Measurements from ENCODE around the gene POMGNT1. TPM values are rescaled to one million over a fixed set of nuclear protein-coding genes. Genes with fewer than 3 reads are reported as not detected.
A peak's percentile ranks its signal among the peaks of the same experiment; 100 is the strongest.

The POMGNT1 gene
- total RNA-seq, 1 experiment from 2014 or later, result 85.4 TPM

- Mint-ChIP-seq H3K4me3 (ENCODE audit: unreplicated experiment) (no peak overlapping the region), H3K27me3 (ENCODE audit: insufficient read depth, unreplicated experiment) (no peaks in the 10 kb centered on the region), H3K9me3 (ENCODE audit: unreplicated experiment) (no peaks in the 10 kb centered on the region), H3K4me1 (ENCODE audit: insufficient read depth, unreplicated experiment) (peaks cover 28% of the 10 kb centered on the region), H3K36me3 (ENCODE audit: insufficient read depth, unreplicated experiment) (peaks cover 9% of the 10 kb centered on the region), H3K27ac (ENCODE audit: low read depth, unreplicated experiment) (no peak overlapping the region)
- POLR2A ChIA-PET, result interaction anchor here (0.7 to 2.0 kb wide), 4 partner anchors 9 to 26 kb away, joined by 3 to 6 read pairs (median 4); partner anchors contain the start of gene POMGNT1
- no peak for TF ChIP-seq CTCF (IDR thresholded peaks at IDR 0.05; ENCODE audit: unreplicated experiment)
- no peak for DNase-seq (ENCODE audit: unreplicated experiment)
- CTCF ChIA-PET, result interaction anchor here (0.6 to 3.9 kb wide), 4 partner anchors 12 to 1392 kb away, joined by 3 to 31 read pairs (median 6); no protein-coding TSS in a partner anchor
- no TSS peak for BruUV-seq (replicated peaks)
- intact Hi-C loops (cut with micrococcal nuclease), result no loop called here
Observed at GRCh38 chr1:46206399-46206798, 8.2 kb upstream of the POMGNT1 start.

- intact Hi-C loops (cut with micrococcal nuclease), result no loop called here
- H3K4me3 Mint-ChIP-seq (ENCODE audit: unreplicated experiment), result no peak overlapping the region
- no peaks in the 10 kb centered on the region for H3K27me3 Mint-ChIP-seq (ENCODE audit: insufficient read depth, unreplicated experiment)
- no peak for TF ChIP-seq CTCF (IDR thresholded peaks at IDR 0.05; ENCODE audit: unreplicated experiment)
- no TSS peak for BruUV-seq (replicated peaks)
- peaks cover 9% of the 10 kb centered on the region for H3K36me3 Mint-ChIP-seq (ENCODE audit: insufficient read depth, unreplicated experiment)
- POLR2A ChIA-PET, result interaction anchor here (0.7 to 2.0 kb wide), 3 partner anchors 8 to 25 kb away, joined by 3 to 6 read pairs (median 4); partner anchors contain the start of gene POMGNT1
- H3K27ac Mint-ChIP-seq (ENCODE audit: low read depth, unreplicated experiment), result no peak overlapping the region
- no peaks in the 10 kb centered on the region for H3K9me3 Mint-ChIP-seq (ENCODE audit: unreplicated experiment)
- H3K4me1 Mint-ChIP-seq (ENCODE audit: insufficient read depth, unreplicated experiment), result peaks cover 28% of the 10 kb centered on the region
- CTCF ChIA-PET, result interaction anchor here (1.5 to 3.9 kb wide), 3 partner anchors 13 to 25 kb away, joined by 6 to 31 read pairs (median 6); no protein-coding TSS in a partner anchor
- DNase-seq (ENCODE audit: unreplicated experiment), result no peak
Observed at GRCh38 chr1:46205791-46206190, 7.6 kb upstream of the POMGNT1 start.

GRCh38 chr1:46205141-46205540, 6.9 kb upstream of the POMGNT1 start:
- TF ChIP-seq CTCF (IDR thresholded peaks at IDR 0.05; ENCODE audit: unreplicated experiment), result no peak
- H3K27me3 Mint-ChIP-seq (ENCODE audit: insufficient read depth, unreplicated experiment), result no peaks in the 10 kb centered on the region
- intact Hi-C loops (cut with micrococcal nuclease), result no loop called here
- DNase-seq (ENCODE audit: unreplicated experiment), result no peak
- H3K36me3 Mint-ChIP-seq (ENCODE audit: insufficient read depth, unreplicated experiment), result peaks cover 8% of the 10 kb centered on the region
- H3K4me1 Mint-ChIP-seq (ENCODE audit: insufficient read depth, unreplicated experiment), result peaks cover 28% of the 10 kb centered on the region
- no peaks in the 10 kb centered on the region for H3K9me3 Mint-ChIP-seq (ENCODE audit: unreplicated experiment)
- H3K4me3 Mint-ChIP-seq (ENCODE audit: unreplicated experiment), result no peak overlapping the region
- BruUV-seq (replicated peaks), result no TSS peak
- ChIA-PET POLR2A (interaction anchor here (3.9 kb wide), 1 partner anchor 14 kb away, joined by 25 read pairs; no protein-coding TSS in a partner anchor), CTCF (interaction anchor here (0.6 to 3.9 kb wide), 4 partner anchors 19 to 230 kb away, joined by 3 to 31 read pairs (median 4); no protein-coding TSS in a partner anchor)
- H3K27ac Mint-ChIP-seq (ENCODE audit: low read depth, unreplicated experiment), result no peak overlapping the region

- POLR2A ChIA-PET, result interaction anchor here (3.2 to 3.9 kb wide), 2 partner anchors 15 to 22 kb away, joined by 25 to 30 read pairs; no protein-coding TSS in a partner anchor
Observed at GRCh38 chr1:46204406-46204742, 6.1 kb upstream of the POMGNT1 start.

More at GRCh38 chr1:46204406-46204742, 6.1 kb upstream of the POMGNT1 start:
- peak overlapping the region; percentile 73 for H3K27ac Mint-ChIP-seq (ENCODE audit: low read depth, unreplicated experiment)
- DNase-seq (ENCODE audit: unreplicated experiment), result peak; percentile 13
- no peaks in the 10 kb centered on the region for H3K9me3 Mint-ChIP-seq (ENCODE audit: unreplicated experiment)
- intact Hi-C loops (cut with micrococcal nuclease), result no loop called here
- H3K4me3 Mint-ChIP-seq (ENCODE audit: unreplicated experiment), result peak overlapping the region; percentile 75
- no TSS peak for BruUV-seq (replicated peaks)
- H3K4me1 Mint-ChIP-seq (ENCODE audit: insufficient read depth, unreplicated experiment), result peaks cover 28% of the 10 kb centered on the region
- TF ChIP-seq CTCF (IDR thresholded peaks at IDR 0.05; ENCODE audit: unreplicated experiment), result no peak
- H3K27me3 Mint-ChIP-seq (ENCODE audit: insufficient read depth, unreplicated experiment), result no peaks in the 10 kb centered on the region
- H3K36me3 Mint-ChIP-seq (ENCODE audit: insufficient read depth, unreplicated experiment), result peaks cover 4% of the 10 kb centered on the region
- CTCF ChIA-PET, result interaction anchor here (1.0 to 3.9 kb wide), 3 partner anchors 20 to 166 kb away, joined by 3 to 31 read pairs (median 5); no protein-coding TSS in a partner anchor
